Keratinocyte (primary cell): ENCODE data around the gene GPR157. TPM values are rescaled to one million over a fixed set of nuclear protein-coding genes. Genes with fewer than 3 reads are reported as not detected.

Experiments
- DNase-seq: peaks from one replicate; pipeline ENCODE4 v3.0.0-alpha.2; 2011; ENCODE audit warnings: low read depth, missing footprints, low spot score
- FAIRE-seq: peaks from 2 replicates; lab custom pipeline; 2011; peaks lifted over from hg19 to GRCh38; lab: Jason Lieb, UNC
- H2AFZ ChIP-seq: 2 replicates; pipeline ENCODE4 v1.6.0; 2012; ENCODE audit warnings: low read length, control low read depth, inconsistent platforms; ENCODE audit not compliant: control insufficient read depth
- H3K27ac ChIP-seq: 2 replicates; pipeline ENCODE4 v1.5.1; 2011; ENCODE audit warnings: low read length; ENCODE audit not compliant: control insufficient read depth, insufficient read depth
- H3K27me3 ChIP-seq: 3 replicates; pipeline ENCODE4 v1.6.0; 2011; ENCODE audit warnings: low read length; ENCODE audit not compliant: control insufficient read depth, insufficient read depth; ENCODE audit errors: extremely low read depth
- H3K36me3 ChIP-seq, 2 experiments: 2 replicates in 1 of 2; 3 replicates in 1 of 2; pipeline ENCODE4 v1.5.1; 2011; ENCODE audit warnings: low read length in 2 of 2, mild to moderate bottlenecking in 1 of 2; ENCODE audit not compliant: control insufficient read depth in 2 of 2, insufficient read depth in 2 of 2; ENCODE audit errors: extremely low read depth in 1 of 2
- H3K4me1 ChIP-seq: 3 replicates; pipeline ENCODE4 v1.5.1; 2011; ENCODE audit warnings: low read length; ENCODE audit not compliant: control insufficient read depth, insufficient read depth; ENCODE audit errors: extremely low read depth
- H3K4me2 ChIP-seq: 3 replicates; pipeline ENCODE4 v1.6.0; 2011; ENCODE audit warnings: low read depth, low read length; ENCODE audit not compliant: control insufficient read depth, insufficient read depth; ENCODE audit errors: extremely low read depth
- H3K4me3 ChIP-seq, 3 experiments: fragments of 200-600 bp in 1 of 3; sonication (generic) in 1 of 3; 2 replicates in 2 of 3; 3 replicates in 1 of 3; pipeline ENCODE4 v1.5.1; 2011 to 2016; ENCODE audit warnings: low read length in 3 of 3, mild to moderate bottlenecking in 3 of 3, control low read depth in 2 of 3, inconsistent platforms in 1 of 3, low read depth in 1 of 3, mixed read lengths in 1 of 3, mixed run types in 1 of 3, moderate library complexity in 1 of 3; ENCODE audit not compliant: control insufficient read depth in 2 of 3, insufficient read depth in 2 of 3; ENCODE audit errors: extremely low read depth in 1 of 3
- H3K79me2 ChIP-seq: 2 replicates; pipeline ENCODE4 v1.6.0; 2012; ENCODE audit warnings: low read length; ENCODE audit not compliant: control insufficient read depth, insufficient read depth
- H3K9ac ChIP-seq: 3 replicates; pipeline ENCODE4 v1.6.0; 2011; ENCODE audit warnings: low read length; ENCODE audit not compliant: control insufficient read depth, insufficient read depth; ENCODE audit errors: extremely low read depth
- H3K9me1 ChIP-seq: 3 replicates; pipeline ENCODE4 v1.6.0; 2011; ENCODE audit warnings: low read length; ENCODE audit not compliant: control insufficient read depth, insufficient read depth; ENCODE audit errors: extremely low read depth
- H3K9me3 ChIP-seq: 2 replicates; pipeline ENCODE4 v1.5.1; 2012; ENCODE audit warnings: low read depth, low read length; ENCODE audit not compliant: control insufficient read depth
- H4K20me1 ChIP-seq: 3 replicates; pipeline ENCODE4 v1.6.0; 2011; ENCODE audit warnings: low read length; ENCODE audit not compliant: control insufficient read depth, insufficient read depth; ENCODE audit errors: extremely low read depth
- EZH2 ChIP-seq: IDR thresholded peaks from one replicate; pipeline ENCODE4 v1.6.1; 2012; ENCODE audit warnings: inconsistent platforms, mild to moderate bottlenecking, low read length, moderate library complexity
- dilution Hi-C: fragments of 300-500 bp; cut with MboI; formaldehyde crosslinking; loops from one replicate; pipeline ENCODE4 v1.7.0; 2020; ENCODE audit warnings: low sequenced_read_pairs; ENCODE audit not compliant: extremely low pct_ligation_motif_present
- polyA plus RNA-seq, 5 experiments: library from polyadenylated mRNA; depleted of rRNA in 3 of 5; stranded (reverse) in 3 of 5; stranded (forward) in 1 of 5; unstranded in 1 of 5; fragments of >200 nt; gene quantifications; 1 replicate in 1 of 5; 2 replicates in 3 of 5; 3 replicates in 1 of 5; pipeline versions ENCODE4 v1.2.1 to v1.2.3, GENCODE V29; 2011 to 2012; ENCODE audit warnings: missing spikeins in 2 of 5, low read depth in 1 of 5, low replicate concordance in 1 of 5
- TF ChIP-seq, protein P1 (sequence below), 3 experiments: IDR thresholded peaks in 1 of 3; conservative IDR thresholded peaks in 1 of 3; optimal IDR thresholded peaks in 1 of 3; 2 replicates in 2 of 3; 3 replicates in 1 of 3; pipeline versions ENCODE3 to v1.5.1; 2011; ENCODE audit warnings: low read length in 3 of 3, mild to moderate bottlenecking in 3 of 3, moderate library complexity in 2 of 3, control low read depth in 1 of 3, inconsistent platforms in 1 of 3; ENCODE audit not compliant: insufficient read depth in 2 of 3; ENCODE audit errors: extremely low read depth in 1 of 3

Gene GPR157
- polyA plus RNA-seq, 1 donor (not counting 4 experiments of a cell fraction or from before 2014, with no cell fraction given) = 6.5 TPM

DNA sequence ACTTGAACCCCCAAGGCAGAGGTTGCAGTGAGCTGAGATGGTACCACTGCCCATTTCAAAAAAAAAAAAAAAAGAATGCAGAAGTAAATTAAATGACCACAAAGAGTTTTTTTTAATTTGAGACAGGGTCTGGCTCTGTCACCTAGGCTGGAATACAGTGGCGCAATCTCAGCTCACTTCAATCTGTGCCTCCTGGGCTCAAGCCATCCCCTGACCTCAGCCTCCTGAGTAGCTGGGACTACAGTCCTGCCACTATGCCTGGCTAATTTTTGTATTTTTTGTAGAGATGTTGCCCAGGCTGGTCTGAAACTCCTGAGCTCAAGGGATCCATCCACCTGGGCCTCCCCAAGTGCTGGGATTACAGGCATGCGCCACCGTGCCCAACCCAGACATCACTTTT lies 20.2 kb upstream of the GPR157 start:
- no peak overlapping the region for H3K4me2 ChIP-seq
- no peak for FAIRE-seq

DNA sequence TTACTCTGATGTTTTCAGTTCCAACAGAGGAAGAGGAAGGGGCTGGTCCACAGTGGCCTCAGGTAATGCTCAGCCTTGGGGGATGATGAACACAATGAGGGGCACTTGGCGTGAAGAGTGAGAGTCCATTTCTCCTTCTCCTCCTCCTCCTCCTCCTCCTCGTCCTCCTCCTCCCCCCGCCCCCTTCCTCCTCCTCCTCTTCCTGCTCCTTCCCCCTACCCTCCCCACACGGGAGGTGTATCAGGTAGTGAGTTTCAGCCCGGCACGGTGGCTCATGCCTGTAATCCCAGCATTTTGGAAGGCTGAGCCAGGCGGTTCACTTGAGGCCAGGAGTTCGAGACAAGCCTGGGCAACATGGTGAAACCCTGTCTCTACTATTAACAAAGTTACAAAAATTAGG lies 17.3 kb upstream of the GPR157 start:
- H3K4me2 ChIP-seq = no peak overlapping the region
- no peaks in the 10 kb centered on the region for H3K4me1 ChIP-seq
- DNase-seq (no peak), FAIRE-seq (no peak)
- no peak for TF ChIP-seq EZH2
- TF ChIP-seq, protein P1, sequence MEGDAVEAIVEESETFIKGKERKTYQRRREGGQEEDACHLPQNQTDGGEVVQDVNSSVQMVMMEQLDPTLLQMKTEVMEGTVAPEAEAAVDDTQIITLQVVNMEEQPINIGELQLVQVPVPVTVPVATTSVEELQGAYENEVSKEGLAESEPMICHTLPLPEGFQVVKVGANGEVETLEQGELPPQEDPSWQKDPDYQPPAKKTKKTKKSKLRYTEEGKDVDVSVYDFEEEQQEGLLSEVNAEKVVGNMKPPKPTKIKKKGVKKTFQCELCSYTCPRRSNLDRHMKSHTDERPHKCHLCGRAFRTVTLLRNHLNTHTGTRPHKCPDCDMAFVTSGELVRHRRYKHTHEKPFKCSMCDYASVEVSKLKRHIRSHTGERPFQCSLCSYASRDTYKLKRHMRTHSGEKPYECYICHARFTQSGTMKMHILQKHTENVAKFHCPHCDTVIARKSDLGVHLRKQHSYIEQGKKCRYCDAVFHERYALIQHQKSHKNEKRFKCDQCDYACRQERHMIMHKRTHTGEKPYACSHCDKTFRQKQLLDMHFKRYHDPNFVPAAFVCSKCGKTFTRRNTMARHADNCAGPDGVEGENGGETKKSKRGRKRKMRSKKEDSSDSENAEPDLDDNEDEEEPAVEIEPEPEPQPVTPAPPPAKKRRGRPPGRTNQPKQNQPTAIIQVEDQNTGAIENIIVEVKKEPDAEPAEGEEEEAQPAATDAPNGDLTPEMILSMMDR (optimal IDR thresholded peaks at IDR 0.05 in 1 of 3, IDR thresholded peaks at IDR 0.05 in 1 of 3, conservative IDR thresholded peaks at IDR 0.05 in 1 of 3; ENCODE audit: extremely low read depth in 1 of 3, insufficient read depth in 2 of 3, low read length in 3 of 3) = no peak
- no peaks in the 10 kb centered on the region for H3K9me3 ChIP-seq
- H3K36me3 ChIP-seq = peaks cover 7 to 11% of the 10 kb centered on the region in 2 experiments
- H3K9ac ChIP-seq = no peak overlapping the region
- peaks cover 3% of the 10 kb centered on the region for H3K9me1 ChIP-seq
- no peaks in the 10 kb centered on the region for H3K79me2 ChIP-seq
- no peak overlapping the region for H3K4me3 ChIP-seq
- H3K27me3 ChIP-seq = no peaks in the 10 kb centered on the region
- no peak overlapping the region for H2AFZ ChIP-seq
- dilution Hi-C loops = no loop called here
- H4K20me1 ChIP-seq = no peaks in the 10 kb centered on the region
- no peak overlapping the region for H3K27ac ChIP-seq

More for the DNA sequence above, 20.2 kb upstream of the GPR157 start:
- Histone ChIP-seq H3K9me1 (peaks cover 3% of the 10 kb centered on the region), H4K20me1 (peaks cover 3% of the 10 kb centered on the region), H3K9ac (no peak overlapping the region), H3K79me2 (peaks cover 9% of the 10 kb centered on the region), H3K4me1 (no peaks in the 10 kb centered on the region), H3K9me3 (no peaks in the 10 kb centered on the region), H3K27me3 (no peaks in the 10 kb centered on the region), H3K4me3 (no peak overlapping the region), H2AFZ (no peak overlapping the region), H3K36me3 (peaks cover 13 to 16% of the 10 kb centered on the region in 2 experiments), H3K27ac (no peak overlapping the region)
- dilution Hi-C loops = no loop called here
- DNase-seq = no peak
- TF ChIP-seq EZH2 = no peak
- TF ChIP-seq, protein P1 (optimal IDR thresholded peaks at IDR 0.05 in 1 of 3, IDR thresholded peaks at IDR 0.05 in 1 of 3, conservative IDR thresholded peaks at IDR 0.05 in 1 of 3; ENCODE audit: extremely low read depth in 1 of 3, insufficient read depth in 2 of 3, low read length in 3 of 3) = no peak
